Keratinocyte (primary cell): ENCODE results near the gene GPRIN1. TPM values are rescaled to one million over a fixed set of nuclear protein-coding genes. Genes with fewer than 3 reads are reported as not detected.

ENCODE experiments used
- DNase-seq: peaks from one replicate; pipeline ENCODE4 v3.0.0-alpha.2; 2011; ENCODE audit warnings: low read depth, missing footprints, low spot score
- FAIRE-seq: peaks from 2 replicates; lab custom pipeline; 2011; peaks lifted over from hg19 to GRCh38; lab: Jason Lieb, UNC
- H2AFZ ChIP-seq: 2 replicates; pipeline ENCODE4 v1.6.0; 2012; ENCODE audit warnings: low read length, control low read depth, inconsistent platforms; ENCODE audit not compliant: control insufficient read depth
- H3K27ac ChIP-seq: 2 replicates; pipeline ENCODE4 v1.5.1; 2011; ENCODE audit warnings: low read length; ENCODE audit not compliant: control insufficient read depth, insufficient read depth
- H3K27me3 ChIP-seq: 3 replicates; pipeline ENCODE4 v1.6.0; 2011; ENCODE audit warnings: low read length; ENCODE audit not compliant: control insufficient read depth, insufficient read depth; ENCODE audit errors: extremely low read depth
- H3K36me3 ChIP-seq, 2 experiments: 2 replicates in 1 of 2; 3 replicates in 1 of 2; pipeline ENCODE4 v1.5.1; 2011; ENCODE audit warnings: low read length in 2 of 2, mild to moderate bottlenecking in 1 of 2; ENCODE audit not compliant: control insufficient read depth in 2 of 2, insufficient read depth in 2 of 2; ENCODE audit errors: extremely low read depth in 1 of 2
- H3K4me1 ChIP-seq: 3 replicates; pipeline ENCODE4 v1.5.1; 2011; ENCODE audit warnings: low read length; ENCODE audit not compliant: control insufficient read depth, insufficient read depth; ENCODE audit errors: extremely low read depth
- H3K4me2 ChIP-seq: 3 replicates; pipeline ENCODE4 v1.6.0; 2011; ENCODE audit warnings: low read depth, low read length; ENCODE audit not compliant: control insufficient read depth, insufficient read depth; ENCODE audit errors: extremely low read depth
- H3K4me3 ChIP-seq, 3 experiments: fragments of 200-600 bp in 1 of 3; sonication (generic) in 1 of 3; 2 replicates in 2 of 3; 3 replicates in 1 of 3; pipeline ENCODE4 v1.5.1; 2011 to 2016; ENCODE audit warnings: low read length in 3 of 3, mild to moderate bottlenecking in 3 of 3, control low read depth in 2 of 3, inconsistent platforms in 1 of 3, low read depth in 1 of 3, mixed read lengths in 1 of 3, mixed run types in 1 of 3, moderate library complexity in 1 of 3; ENCODE audit not compliant: control insufficient read depth in 2 of 3, insufficient read depth in 2 of 3; ENCODE audit errors: extremely low read depth in 1 of 3
- H3K79me2 ChIP-seq: 2 replicates; pipeline ENCODE4 v1.6.0; 2012; ENCODE audit warnings: low read length; ENCODE audit not compliant: control insufficient read depth, insufficient read depth
- H3K9ac ChIP-seq: 3 replicates; pipeline ENCODE4 v1.6.0; 2011; ENCODE audit warnings: low read length; ENCODE audit not compliant: control insufficient read depth, insufficient read depth; ENCODE audit errors: extremely low read depth
- H3K9me1 ChIP-seq: 3 replicates; pipeline ENCODE4 v1.6.0; 2011; ENCODE audit warnings: low read length; ENCODE audit not compliant: control insufficient read depth, insufficient read depth; ENCODE audit errors: extremely low read depth
- H3K9me3 ChIP-seq: 2 replicates; pipeline ENCODE4 v1.5.1; 2012; ENCODE audit warnings: low read depth, low read length; ENCODE audit not compliant: control insufficient read depth
- H4K20me1 ChIP-seq: 3 replicates; pipeline ENCODE4 v1.6.0; 2011; ENCODE audit warnings: low read length; ENCODE audit not compliant: control insufficient read depth, insufficient read depth; ENCODE audit errors: extremely low read depth
- EZH2 ChIP-seq: IDR thresholded peaks from one replicate; pipeline ENCODE4 v1.6.1; 2012; ENCODE audit warnings: inconsistent platforms, mild to moderate bottlenecking, low read length, moderate library complexity
- dilution Hi-C: fragments of 300-500 bp; cut with MboI; formaldehyde crosslinking; loops from one replicate; pipeline ENCODE4 v1.7.0; 2020; ENCODE audit warnings: low sequenced_read_pairs; ENCODE audit not compliant: extremely low pct_ligation_motif_present
- polyA plus RNA-seq, 5 experiments: library from polyadenylated mRNA; depleted of rRNA in 3 of 5; stranded (reverse) in 3 of 5; stranded (forward) in 1 of 5; unstranded in 1 of 5; fragments of >200 nt; gene quantifications; 1 replicate in 1 of 5; 2 replicates in 3 of 5; 3 replicates in 1 of 5; pipeline versions ENCODE4 v1.2.1 to v1.2.3, GENCODE V29; 2011 to 2012; ENCODE audit warnings: missing spikeins in 2 of 5, low read depth in 1 of 5, low replicate concordance in 1 of 5
- TF ChIP-seq, protein P1 (sequence below), 3 experiments: IDR thresholded peaks in 1 of 3; conservative IDR thresholded peaks in 1 of 3; optimal IDR thresholded peaks in 1 of 3; 2 replicates in 2 of 3; 3 replicates in 1 of 3; pipeline versions ENCODE3 to v1.5.1; 2011; ENCODE audit warnings: low read length in 3 of 3, mild to moderate bottlenecking in 3 of 3, moderate library complexity in 2 of 3, control low read depth in 1 of 3, inconsistent platforms in 1 of 3; ENCODE audit not compliant: insufficient read depth in 2 of 3; ENCODE audit errors: extremely low read depth in 1 of 3

The GPRIN1 gene
- polyA plus RNA-seq, 1 donor (not counting 4 experiments of a cell fraction or from before 2014, with no cell fraction given) = 4.0 TPM

DNA sequence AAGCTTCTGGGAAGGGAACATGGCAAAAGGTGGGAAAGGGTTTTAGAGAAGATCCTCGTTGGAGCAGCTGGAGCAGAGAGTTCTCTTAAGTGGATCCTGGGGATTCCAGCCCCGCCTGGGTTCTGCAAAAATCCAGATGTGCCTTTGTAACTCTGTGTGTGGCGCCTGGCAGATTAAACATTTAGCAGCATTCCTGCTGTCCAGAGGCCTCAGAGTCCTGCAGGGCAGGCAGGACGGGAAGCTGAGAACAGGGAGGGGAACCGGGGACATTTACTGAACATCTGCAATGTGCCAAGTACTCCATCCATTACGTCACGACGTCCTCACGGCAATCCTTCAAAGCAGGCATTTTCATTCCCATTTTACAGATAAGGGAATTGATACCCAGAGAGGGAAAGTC, 26.5 kb upstream of the GPRIN1 start:
- no peak for TF ChIP-seq EZH2
- TF ChIP-seq, protein P1, sequence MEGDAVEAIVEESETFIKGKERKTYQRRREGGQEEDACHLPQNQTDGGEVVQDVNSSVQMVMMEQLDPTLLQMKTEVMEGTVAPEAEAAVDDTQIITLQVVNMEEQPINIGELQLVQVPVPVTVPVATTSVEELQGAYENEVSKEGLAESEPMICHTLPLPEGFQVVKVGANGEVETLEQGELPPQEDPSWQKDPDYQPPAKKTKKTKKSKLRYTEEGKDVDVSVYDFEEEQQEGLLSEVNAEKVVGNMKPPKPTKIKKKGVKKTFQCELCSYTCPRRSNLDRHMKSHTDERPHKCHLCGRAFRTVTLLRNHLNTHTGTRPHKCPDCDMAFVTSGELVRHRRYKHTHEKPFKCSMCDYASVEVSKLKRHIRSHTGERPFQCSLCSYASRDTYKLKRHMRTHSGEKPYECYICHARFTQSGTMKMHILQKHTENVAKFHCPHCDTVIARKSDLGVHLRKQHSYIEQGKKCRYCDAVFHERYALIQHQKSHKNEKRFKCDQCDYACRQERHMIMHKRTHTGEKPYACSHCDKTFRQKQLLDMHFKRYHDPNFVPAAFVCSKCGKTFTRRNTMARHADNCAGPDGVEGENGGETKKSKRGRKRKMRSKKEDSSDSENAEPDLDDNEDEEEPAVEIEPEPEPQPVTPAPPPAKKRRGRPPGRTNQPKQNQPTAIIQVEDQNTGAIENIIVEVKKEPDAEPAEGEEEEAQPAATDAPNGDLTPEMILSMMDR (optimal IDR thresholded peaks at IDR 0.05 in 1 of 3, IDR thresholded peaks at IDR 0.05 in 1 of 3, conservative IDR thresholded peaks at IDR 0.05 in 1 of 3; ENCODE audit: extremely low read depth in 1 of 3, insufficient read depth in 2 of 3, low read length in 3 of 3) = no peak
- FAIRE-seq = no peak

DNA sequence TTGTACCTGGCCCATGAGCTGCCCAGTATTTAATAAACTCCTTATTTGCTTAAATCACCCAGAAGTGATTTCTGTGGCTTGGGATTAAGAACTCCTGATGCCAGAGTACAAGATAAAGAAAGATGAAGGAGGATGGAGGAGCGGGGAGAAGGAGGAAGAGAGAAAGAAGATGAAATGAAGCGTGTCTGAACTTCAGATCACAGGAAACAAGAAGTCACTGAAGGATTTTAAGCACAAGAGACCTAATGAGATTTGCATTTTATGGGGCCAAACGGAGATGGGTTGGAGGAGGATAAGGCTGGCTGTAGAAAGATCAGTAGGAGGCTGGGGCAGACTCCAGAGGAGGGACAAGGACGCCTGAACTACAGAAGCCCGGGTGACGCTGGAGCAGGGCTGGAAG, 23.6 kb upstream of the GPRIN1 start:
- Histone ChIP-seq H3K9me3 (no peaks in the 10 kb centered on the region), H3K4me3 (no peak overlapping the region), H3K9ac (no peak overlapping the region), H2AFZ (no peak overlapping the region), H3K36me3 (no peaks in the 10 kb centered on the region), H3K9me1 (no peaks in the 10 kb centered on the region), H3K27me3 (peaks cover 35% of the 10 kb centered on the region), H3K4me2 (no peak overlapping the region), H3K27ac (no peak overlapping the region), H3K79me2 (no peaks in the 10 kb centered on the region), H3K4me1 (peaks cover 13% of the 10 kb centered on the region), H4K20me1 (no peaks in the 10 kb centered on the region)
- DNase-seq (no peak), FAIRE-seq (no peak)
- dilution Hi-C loops = no loop called here
- TF ChIP-seq EZH2 = no peak
- TF ChIP-seq, protein P1 (optimal IDR thresholded peaks at IDR 0.05 in 1 of 3, IDR thresholded peaks at IDR 0.05 in 1 of 3, conservative IDR thresholded peaks at IDR 0.05 in 1 of 3; ENCODE audit: extremely low read depth in 1 of 3, insufficient read depth in 2 of 3, low read length in 3 of 3) = no peak

More for the DNA sequence above, 26.5 kb upstream of the GPRIN1 start:
- dilution Hi-C loops = no loop called here
- Histone ChIP-seq H3K9me3 (no peaks in the 10 kb centered on the region), H3K4me1 (no peaks in the 10 kb centered on the region), H3K4me2 (no peak overlapping the region), H3K79me2 (no peaks in the 10 kb centered on the region), H3K9me1 (no peaks in the 10 kb centered on the region), H3K36me3 (no peaks in the 10 kb centered on the region), H3K4me3 (no peak overlapping the region), H3K9ac (no peak overlapping the region), H3K27me3 (peaks cover 17% of the 10 kb centered on the region), H2AFZ (no peak overlapping the region), H4K20me1 (no peaks in the 10 kb centered on the region), H3K27ac (no peak overlapping the region)
- DNase-seq = no peak
